Kidney (tissue), 14 donors: Measurements from ENCODE around the gene DAB1. TPM values are rescaled to one million over a fixed set of nuclear protein-coding genes. Genes with fewer than 3 reads are reported as not detected.

ENCODE experiments used
- DNase-seq, 5 donors: peaks; one replicate each; pipeline ENCODE4 v3.0.0-alpha.2; 2013 to 2020
- FAIRE-seq: peaks from 2 replicates; lab custom pipeline; 2012; peaks lifted over from hg19 to GRCh38; lab: Jason Lieb, UNC
- H3K27ac ChIP-seq, 2 donors: one replicate each; pipeline ENCODE4 v1.7.0; 2013; ENCODE audit warnings: low read depth in 2 of 2, low read length in 2 of 2, inconsistent platforms in 1 of 2
- H3K27me3 ChIP-seq: one replicate; pipeline ENCODE4 v1.7.1; 2013; ENCODE audit warnings: low read length, inconsistent platforms; ENCODE audit not compliant: control insufficient read depth, insufficient read depth
- H3K36me3 ChIP-seq, 3 donors: one replicate each; pipeline versions ENCODE4 v1.7.0 to v1.7.1; 2013; ENCODE audit warnings: low read length in 3 of 3, control low read depth in 1 of 3, inconsistent platforms in 1 of 3; ENCODE audit not compliant: insufficient read depth in 3 of 3, control insufficient read depth in 2 of 3
- H3K4me1 ChIP-seq, 3 donors: one replicate each; pipeline versions ENCODE4 v1.7.0 to v1.7.1; 2013; ENCODE audit warnings: low read length in 3 of 3, inconsistent platforms in 1 of 3, low read depth in 1 of 3; ENCODE audit not compliant: control insufficient read depth in 2 of 3, insufficient read depth in 2 of 3
- H3K4me3 ChIP-seq, 3 donors: one replicate each; pipeline versions ENCODE4 v1.7.0 to v1.8.1; 2013; ENCODE audit warnings: low read length in 3 of 3, control low read depth in 1 of 3, inconsistent platforms in 1 of 3
- H3K9ac ChIP-seq, 3 donors: one replicate each; pipeline versions ENCODE4 v1.7.0 to v1.7.1; 2013; ENCODE audit warnings: low read length in 3 of 3, control low read depth in 1 of 3, inconsistent platforms in 1 of 3
- H3K9me3 ChIP-seq, 3 donors: one replicate each; pipeline versions ENCODE4 v1.7.0 to v1.7.1; 2013; ENCODE audit warnings: low read length in 3 of 3, control low read depth in 1 of 3, inconsistent platforms in 1 of 3; ENCODE audit not compliant: control insufficient read depth in 2 of 3, insufficient read depth in 1 of 3
- intact Hi-C: fragments of 100-400 bp; cut with DNase I; formaldehyde crosslinking; loops from one replicate; pipeline ENCODE4 v1.11.1; 2022
- polyA plus RNA-seq: library from polyadenylated mRNA; stranded (reverse); fragments of 350-450 nt; fragmentation: Illumina TruSeq; extraction: RNeasy Lipid Tissue Mini Kit (QIAGEN cat#74804); gene quantifications from one replicate; pipeline ENCODE4 v1.2.3, GENCODE V29; 2014; ENCODE audit warnings: low read depth, low replicate concordance; ENCODE audit not compliant: insufficient read depth
- total RNA-seq: library from RNA; stranded (reverse); fragmentation: NEBNext Ultra II Directional; extraction: Animal tissue kit (Norgen Biotek cat#: 25700); gene quantifications from one replicate; pipeline ENCODE4 v1.2.1, GENCODE V29; 2021
- TF ChIP-seq, protein P1 (sequence below): IDR thresholded peaks from 3 replicates; pipeline ENCODE4 v1.5.1; 2012; ENCODE audit warnings: mild to moderate bottlenecking, moderate library complexity, borderline replicate concordance; ENCODE audit not compliant: insufficient read depth; ENCODE audit errors: extremely low read depth
- donor health status: control.
- donor health status: control.
- donor health status: control.
- donor health status: control.
- donor health status: control.
- donor health status: DM: yes; HTN: yes; CAD: no.
- donor health status: Normal renal cell carcinoma (clear cell type).

The DAB1 gene
- total and polyA plus RNA-seq, 2 donors from 2014 or later, result 2.3 TPM; not detected in 1

DNA sequence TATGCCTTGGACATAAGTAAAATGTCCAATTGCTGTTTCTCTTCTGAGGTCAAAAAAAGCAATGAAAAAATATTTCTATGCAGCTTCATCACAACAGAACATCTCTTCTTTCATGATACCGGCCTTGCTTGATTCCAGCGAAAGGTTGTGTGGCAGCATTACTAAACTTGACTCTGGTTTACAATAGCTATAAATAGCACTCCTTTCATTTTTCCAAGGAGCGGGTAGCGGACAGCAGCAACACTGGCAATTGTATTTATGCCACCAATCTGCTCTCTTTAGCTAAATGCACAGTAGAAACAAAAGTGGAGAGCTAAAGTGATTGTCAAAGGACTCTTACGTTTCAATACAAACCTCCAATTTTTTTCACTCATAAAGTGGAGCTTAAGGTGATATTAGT, 7.5 kb upstream of the DAB1 start:
- DNase-seq (no peak), FAIRE-seq (no peak)
- TF ChIP-seq, protein P1, sequence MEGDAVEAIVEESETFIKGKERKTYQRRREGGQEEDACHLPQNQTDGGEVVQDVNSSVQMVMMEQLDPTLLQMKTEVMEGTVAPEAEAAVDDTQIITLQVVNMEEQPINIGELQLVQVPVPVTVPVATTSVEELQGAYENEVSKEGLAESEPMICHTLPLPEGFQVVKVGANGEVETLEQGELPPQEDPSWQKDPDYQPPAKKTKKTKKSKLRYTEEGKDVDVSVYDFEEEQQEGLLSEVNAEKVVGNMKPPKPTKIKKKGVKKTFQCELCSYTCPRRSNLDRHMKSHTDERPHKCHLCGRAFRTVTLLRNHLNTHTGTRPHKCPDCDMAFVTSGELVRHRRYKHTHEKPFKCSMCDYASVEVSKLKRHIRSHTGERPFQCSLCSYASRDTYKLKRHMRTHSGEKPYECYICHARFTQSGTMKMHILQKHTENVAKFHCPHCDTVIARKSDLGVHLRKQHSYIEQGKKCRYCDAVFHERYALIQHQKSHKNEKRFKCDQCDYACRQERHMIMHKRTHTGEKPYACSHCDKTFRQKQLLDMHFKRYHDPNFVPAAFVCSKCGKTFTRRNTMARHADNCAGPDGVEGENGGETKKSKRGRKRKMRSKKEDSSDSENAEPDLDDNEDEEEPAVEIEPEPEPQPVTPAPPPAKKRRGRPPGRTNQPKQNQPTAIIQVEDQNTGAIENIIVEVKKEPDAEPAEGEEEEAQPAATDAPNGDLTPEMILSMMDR, result no peak
- Histone ChIP-seq H3K27me3 (no peaks in the 10 kb centered on the region), H3K4me3 (no peak overlapping the region), H3K4me1 (no peaks in the 10 kb centered on the region), H3K27ac (no peak overlapping the region), H3K36me3 (no peaks in the 10 kb centered on the region), H3K9ac (no peak overlapping the region), H3K9me3 (no peaks in the 10 kb centered on the region)
- intact Hi-C loops, result no loop called here

DNA sequence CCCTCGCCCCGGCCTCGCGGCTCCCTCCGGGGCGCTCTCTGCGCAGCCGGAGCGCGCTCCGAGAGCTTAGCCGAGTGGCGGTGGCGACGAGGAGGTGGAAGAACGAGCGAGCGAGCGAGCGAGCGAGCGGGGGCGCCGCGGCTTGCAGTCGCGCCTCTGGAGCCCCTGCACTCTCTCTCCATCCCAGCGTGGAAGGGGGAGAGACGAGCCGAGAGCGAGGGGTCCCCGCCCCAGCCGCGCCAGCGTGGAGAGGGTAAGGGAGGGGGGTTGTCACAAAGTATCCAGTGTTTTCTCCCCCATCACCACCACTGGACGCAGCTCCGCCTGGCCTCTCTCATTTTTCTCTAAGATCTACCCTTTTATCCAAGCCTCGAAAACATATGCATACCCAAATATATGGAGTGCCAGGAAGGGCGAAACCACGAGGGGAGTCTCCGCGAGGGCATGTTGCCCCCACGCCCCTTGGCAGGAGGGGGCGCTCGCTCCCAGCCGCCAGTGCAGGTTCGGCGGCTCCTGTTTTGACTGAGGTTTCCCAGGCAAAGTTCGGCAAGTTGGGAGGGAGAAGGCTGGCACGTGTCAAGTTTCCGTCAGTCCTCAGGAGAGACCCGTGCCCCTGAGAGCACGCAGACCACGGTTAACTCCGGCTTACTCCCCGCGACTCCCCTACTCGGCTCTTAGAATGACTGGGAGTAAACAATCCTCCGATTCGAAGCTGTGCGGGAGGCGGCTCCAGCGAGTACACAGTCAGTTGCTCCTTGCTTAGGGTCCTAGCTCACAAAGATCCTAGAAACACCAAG, 569 bp upstream of the DAB1 start:
- Histone ChIP-seq H3K4me3 (peak overlapping the region; percentile 35 to 52 (median 36)), H3K27me3 (peaks cover 23% of the 10 kb centered on the region), H3K36me3 (no peaks in the 10 kb centered on the region), H3K9me3 (no peaks in the 10 kb centered on the region), H3K9ac (no peak overlapping the region), H3K27ac (no peak overlapping the region), H3K4me1 (peaks cover 0 to 5% (median 0%) of the 10 kb centered on the region in 3 donors)
- TF ChIP-seq, protein P1, result no peak
- FAIRE-seq, result no peak
- intact Hi-C loops, result no loop called here
- DNase-seq, result peak in 4 of 5 donors; percentile 72 to 82 (median 78)

DNA sequence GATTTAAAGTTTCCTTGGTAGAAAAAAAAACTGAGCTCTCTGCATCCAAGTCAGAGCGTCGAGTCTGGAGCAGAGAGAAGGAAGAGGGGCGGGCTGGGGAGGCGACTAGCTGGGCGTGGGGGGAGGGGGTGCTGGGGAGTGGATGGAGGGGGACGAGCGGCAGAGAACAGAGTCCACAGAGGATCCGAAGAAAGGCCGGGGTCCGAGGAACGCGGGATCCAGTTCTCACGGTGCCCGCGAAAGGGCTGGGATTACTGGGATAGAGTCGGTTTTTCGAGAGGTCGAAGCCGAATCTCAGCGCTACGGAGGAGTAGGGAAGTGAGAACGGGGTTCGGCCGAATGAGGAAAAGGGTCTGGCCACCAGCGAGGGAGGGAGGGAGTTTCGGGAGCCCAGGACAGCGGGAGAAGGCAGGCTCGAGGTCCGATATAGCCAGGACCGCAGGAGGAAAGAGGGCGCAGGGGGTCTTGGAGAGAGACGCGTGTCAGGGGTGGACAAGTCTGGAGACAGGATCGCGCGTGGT, 665 bp downstream of the DAB1 start:
- intact Hi-C loops, result no loop called here
- no peak overlapping the region for H3K27ac ChIP-seq
- TF ChIP-seq, protein P1, result no peak
- peaks cover 23% of the 10 kb centered on the region for H3K27me3 ChIP-seq
- H3K9ac ChIP-seq, result no peak overlapping the region
- H3K4me3 ChIP-seq, result peak overlapping the region in 1 of 3 donors; percentile 31
- H3K9me3 ChIP-seq, result no peaks in the 10 kb centered on the region
- H3K36me3 ChIP-seq, result no peaks in the 10 kb centered on the region
- DNase-seq (peak in 3 of 5 donors; percentile 51 to 74 (median 66)), FAIRE-seq (no peak)
- peaks cover 0 to 5% (median 0%) of the 10 kb centered on the region in 3 donors for H3K4me1 ChIP-seq
